GM23248 (cell line): ENCODE measurements around the gene QSOX1. TPM values are rescaled to one million over a fixed set of nuclear protein-coding genes. Genes with fewer than 3 reads are reported as not detected.

Experiments
- DNase-seq: peaks from one replicate; pipeline ENCODE4 v3.0.0-alpha.2; 2015
- H2AFZ ChIP-seq: fragments of 200-600 bp; sonication (generic); 2 replicates; pipeline ENCODE4 v1.6.1; 2016; ENCODE audit warnings: antibody characterized with exemption
- H3F3A ChIP-seq: fragments of 200-600 bp; sonication (generic); 2 replicates; pipeline ENCODE4 v1.6.1; 2016; ENCODE audit warnings: mild to moderate bottlenecking, antibody characterized with exemption, mixed run types; ENCODE audit not compliant: insufficient read depth
- H3K27ac ChIP-seq: fragments of 200-600 bp; sonication (generic); 2 replicates; pipeline ENCODE4 v1.5.1; 2016; ENCODE audit warnings: mild to moderate bottlenecking
- H3K27me3 ChIP-seq: fragments of 200-600 bp; sonication (generic); replicated peaks from 2 replicates; pipeline ENCODE4 v1.6.1; 2016; ENCODE audit warnings: mild to moderate bottlenecking; ENCODE audit not compliant: insufficient read depth
- H3K36me3 ChIP-seq: fragments of 200-600 bp; sonication (generic); 2 replicates; pipeline ENCODE4 v1.6.1; 2016; ENCODE audit warnings: low read depth, mild to moderate bottlenecking
- H3K4me1 ChIP-seq: fragments of 200-600 bp; sonication (generic); 2 replicates; pipeline ENCODE4 v1.6.1; 2016; ENCODE audit warnings: mild to moderate bottlenecking; ENCODE audit not compliant: insufficient read depth
- H3K4me2 ChIP-seq: fragments of 200-600 bp; sonication (generic); one replicate; pipeline ENCODE4 v1.6.1; 2016; ENCODE audit warnings: mild to moderate bottlenecking; ENCODE audit not compliant: unreplicated experiment
- H3K4me3 ChIP-seq: fragments of 200-600 bp; sonication (generic); 2 replicates; pipeline ENCODE4 v1.5.1; 2016; ENCODE audit warnings: mild to moderate bottlenecking
- H3K79me2 ChIP-seq: fragments of 200-600 bp; sonication (generic); 2 replicates; pipeline ENCODE4 v1.6.1; 2016; ENCODE audit warnings: mild to moderate bottlenecking; ENCODE audit not compliant: insufficient read depth
- H3K9ac ChIP-seq: fragments of 200-600 bp; sonication (generic); 2 replicates; pipeline ENCODE4 v1.6.1; 2016; ENCODE audit warnings: mild to moderate bottlenecking
- H3K9me2 ChIP-seq: fragments of 200-600 bp; sonication (generic); 2 replicates; pipeline ENCODE4 v1.6.1; 2016; ENCODE audit warnings: mixed run types, mild to moderate bottlenecking, moderate library complexity; ENCODE audit not compliant: insufficient read depth
- H3K9me3 ChIP-seq: fragments of 200-600 bp; sonication (generic); one replicate; pipeline ENCODE4 v1.6.1; 2017; ENCODE audit warnings: low read depth
- H4K20me1 ChIP-seq: fragments of 200-600 bp; sonication (generic); 2 replicates; pipeline ENCODE4 v1.6.0; 2016; ENCODE audit not compliant: insufficient read depth
- EZH2 ChIP-seq: fragments of 200-600 bp; sonication (generic); IDR thresholded peaks from 2 replicates; pipeline ENCODE4 v1.6.1; 2018; ENCODE audit warnings: antibody characterized with exemption, mild to moderate bottlenecking; ENCODE audit not compliant: insufficient read depth, poor library complexity, severe bottlenecking
- EZH2phosphoT487 ChIP-seq: fragments of 200-600 bp; sonication (generic); IDR thresholded peaks from 2 replicates; pipeline ENCODE4 v1.6.1; 2018; ENCODE audit warnings: antibody characterized with exemption, moderate library complexity, mild to moderate bottlenecking, low read depth; ENCODE audit not compliant: insufficient read depth
- WGBS, 2 experiments: methylation state at CpG; one replicate each; pipeline ENCODE4 v1.1.6; 2015 to 2017; ENCODE audit warnings: low lambda C conversion rate in 2 of 2, low coverage in 1 of 2; ENCODE audit errors: missing lambda C conversion rate in 2 of 2; 5-methylcytosine and 5-hydroxymethylcytosine counted together
- in situ Hi-C: fragments of 300-500 bp; cut with MboI; formaldehyde crosslinking; loops from 2 replicates; pipeline ENCODE4 v1.15.0; 2020
- polyA plus RNA-seq: library from polyadenylated mRNA; unstranded; fragments of >200 nt; fragmentation: Nextera tagmentation; extraction: Ambion mirVana; gene quantifications from 2 replicates; pipeline ENCODE4 v1.2.1, GENCODE V29; 2016
- total RNA-seq: library from RNA; depleted of rRNA; stranded (reverse); fragments of >200 nt; shearing (Covaris generic); gene quantifications from 2 replicates; pipeline ENCODE4 v1.2.3, GENCODE V29; 2014

The QSOX1 gene
- total and polyA plus RNA-seq, 2 experiments from 2014 or later, result 270 to 519 TPM

GRCh38 chr1:180136331-180136967, 18.2 kb upstream of the QSOX1 start:
- Histone ChIP-seq H3K36me3 (no peaks in the 10 kb centered on the region), H3K27ac (peak overlapping the region; percentile 41), H3K4me2 (peak overlapping the region; percentile 19), H3K9me3 (no peaks in the 10 kb centered on the region), H3K4me1 (peaks cover 16% of the 10 kb centered on the region), H3F3A (peaks cover 19% of the 10 kb centered on the region), H3K4me3 (no peak overlapping the region), H3K9ac (no peak overlapping the region), H3K9me2 (no peaks in the 10 kb centered on the region), H3K27me3 (no peaks in the 10 kb centered on the region), H4K20me1 (no peaks in the 10 kb centered on the region), H2AFZ (peak overlapping the region; percentile 78), H3K79me2 (no peaks in the 10 kb centered on the region)
- TF ChIP-seq EZH2, result no peak
- TF ChIP-seq EZH2phosphoT487, result no peak
- in situ Hi-C loops, result no loop called here
- 11 to 17% methylated on average over 4 of the region's 4 CpGs for WGBS, 2 experiments
- peak; percentile 32 for DNase-seq

GRCh38 chr1:180136968-180137356, 17.7 kb upstream of the QSOX1 start:
- Histone ChIP-seq H3K9me3 (no peaks in the 10 kb centered on the region), H4K20me1 (no peaks in the 10 kb centered on the region)

GRCh38 chr1:180137776-180138175, 16.9 kb upstream of the QSOX1 start:
- H3K9ac ChIP-seq, result no peak overlapping the region
- no peak overlapping the region for H3K27ac ChIP-seq
- H3F3A ChIP-seq, result peaks cover 15% of the 10 kb centered on the region
- in situ Hi-C loops, result no loop called here
- 33 to 42% methylated on average over 2 of the region's 2 CpGs for WGBS, 2 experiments
- no peaks in the 10 kb centered on the region for H3K36me3 ChIP-seq
- H3K4me3 ChIP-seq, result no peak overlapping the region
- peaks cover 10% of the 10 kb centered on the region; the same call in 1 of the 2 replicates for H3K4me1 ChIP-seq
- TF ChIP-seq EZH2phosphoT487, result no peak
- no peak for TF ChIP-seq EZH2
- no peaks in the 10 kb centered on the region for H4K20me1 ChIP-seq
- no peak overlapping the region for H2AFZ ChIP-seq
- no peak for DNase-seq
- no peaks in the 10 kb centered on the region for H3K27me3 ChIP-seq
- no peaks in the 10 kb centered on the region for H3K9me2 ChIP-seq
- H3K79me2 ChIP-seq, result no peaks in the 10 kb centered on the region
- no peaks in the 10 kb centered on the region for H3K9me3 ChIP-seq
- no peak overlapping the region for H3K4me2 ChIP-seq

More at GRCh38 chr1:180136968-180137356, 17.7 kb upstream of the QSOX1 start:
- no peak for DNase-seq
- H3K9ac ChIP-seq, result no peak overlapping the region
- H3K4me2 ChIP-seq, result peak overlapping the region; percentile 19
- H3K27ac ChIP-seq, result no peak overlapping the region; the same call in 1 of the 2 replicates
- H3K79me2 ChIP-seq, result no peaks in the 10 kb centered on the region
- H3K4me3 ChIP-seq, result no peak overlapping the region
- in situ Hi-C loops, result no loop called here
- peaks cover 12% of the 10 kb centered on the region; the same call in 1 of the 2 replicates for H3K4me1 ChIP-seq
- H3F3A ChIP-seq, result peaks cover 15% of the 10 kb centered on the region
- TF ChIP-seq EZH2phosphoT487, result no peak
- TF ChIP-seq EZH2, result no peak
- no peaks in the 10 kb centered on the region for H3K27me3 ChIP-seq
- H2AFZ ChIP-seq, result peak overlapping the region; percentile 78
- H3K36me3 ChIP-seq, result no peaks in the 10 kb centered on the region
- H3K9me2 ChIP-seq, result no peaks in the 10 kb centered on the region

GRCh38 chr1:180141381-180141934, 13.2 kb upstream of the QSOX1 start:
- H3K79me2 ChIP-seq, result no peaks in the 10 kb centered on the region
- H2AFZ ChIP-seq, result no peak overlapping the region
- no peaks in the 10 kb centered on the region for H3K9me3 ChIP-seq
- no peaks in the 10 kb centered on the region for H3K27me3 ChIP-seq
- no peak overlapping the region for H3K27ac ChIP-seq
- DNase-seq, result no peak
- H3K4me2 ChIP-seq, result no peak overlapping the region
- in situ Hi-C loops, result no loop called here
- H3F3A ChIP-seq, result peaks cover 9% of the 10 kb centered on the region; the same call in 1 of the 2 replicates
- H3K9me2 ChIP-seq, result no peaks in the 10 kb centered on the region
- no peaks in the 10 kb centered on the region for H4K20me1 ChIP-seq
- WGBS, 2 experiments, result 61 to 67% methylated on average over 6 of the region's 6 CpGs
- H3K36me3 ChIP-seq, result no peaks in the 10 kb centered on the region
- no peak overlapping the region for H3K4me3 ChIP-seq
- TF ChIP-seq EZH2phosphoT487 (no peak), EZH2 (no peak)
- peaks cover 4% of the 10 kb centered on the region; the same call in 1 of the 2 replicates for H3K4me1 ChIP-seq
- no peak overlapping the region for H3K9ac ChIP-seq
